NK-92 (cell line): ENCODE measurements around the gene METTL26.
"Not testable (repeated sequence)": the region's sequence is repeated elsewhere in the genome, so short reads cannot be mapped to it uniquely, and the experiment has no call there.

Source experiments
- DNase-seq: peaks from one replicate; lab custom pipeline; 2025; ENCODE audit not compliant: unreplicated experiment; lab: John Stamatoyannopoulos, UW

The METTL26 gene

GRCh38 chr16:598823-599739 is 37.0 kb downstream of the METTL26 start:
- no peak for DNase-seq

DNA sequence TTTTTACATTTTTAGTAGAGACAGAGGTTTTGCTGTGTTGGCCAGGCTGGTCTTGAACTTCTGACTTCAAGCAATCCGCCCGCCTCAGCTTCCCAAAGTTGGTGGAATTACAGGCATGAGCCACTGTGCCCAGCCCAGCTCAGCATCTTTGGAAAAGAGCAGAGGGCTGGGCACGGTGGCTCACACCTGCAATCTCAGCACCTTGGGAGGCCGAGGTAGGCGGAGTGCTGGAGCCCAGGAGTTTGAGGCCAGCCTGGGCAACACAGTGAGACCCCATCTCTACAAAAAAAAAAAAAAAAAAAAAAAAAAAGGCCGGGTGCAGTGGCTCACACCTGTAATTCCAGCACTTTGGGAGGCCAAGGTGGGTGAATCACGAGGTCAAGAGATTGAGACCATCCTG is 38.5 kb downstream of the METTL26 start:
- DNase-seq, result not testable (repeated sequence)

DNA sequence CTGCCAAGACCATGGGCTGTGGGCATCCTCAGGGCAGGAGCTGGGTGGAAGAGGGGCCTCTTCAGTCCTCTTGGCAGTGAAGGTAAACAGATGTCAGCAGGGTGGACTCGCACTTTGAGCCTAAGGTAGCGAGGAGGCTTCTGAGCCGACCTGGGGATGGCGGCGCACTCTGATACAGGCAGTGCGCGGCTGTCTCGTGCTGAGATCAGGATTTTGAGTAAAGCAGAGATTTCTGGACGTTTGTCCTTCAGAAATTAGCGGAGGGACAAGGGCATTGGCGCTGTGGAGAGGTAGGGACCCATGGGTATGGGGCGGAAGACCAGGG is 39.4 kb downstream of the METTL26 start:
- DNase-seq, result no peak

GRCh38 chr16:595942-596735 is 40.0 kb downstream of the METTL26 start:
- no peak for DNase-seq

DNA sequence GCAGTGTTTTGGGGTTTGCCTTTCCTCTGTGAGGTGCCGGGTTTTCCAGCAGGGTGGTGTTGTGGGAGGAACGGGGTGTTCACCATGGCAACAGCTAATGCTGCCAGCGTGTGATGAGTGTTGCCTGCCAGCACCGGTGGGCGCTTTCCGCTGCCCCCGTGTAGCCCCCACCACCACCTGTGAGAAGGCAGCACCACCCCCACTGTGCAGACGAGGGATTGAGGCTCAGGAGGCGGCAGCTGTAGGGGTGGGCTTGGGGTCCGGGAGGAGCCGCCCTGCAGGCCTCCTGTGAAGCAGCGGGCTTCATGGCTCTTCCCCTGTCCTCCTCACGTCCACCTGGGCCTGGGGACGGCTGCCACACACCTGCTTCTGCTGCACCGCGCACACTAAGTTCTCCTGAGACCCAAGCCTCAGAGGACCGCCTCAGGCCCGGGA is 41.0 kb downstream of the METTL26 start:
- no peak for DNase-seq

- no peak for DNase-seq
Observed at GRCh38 chr16:593807-594206, 42.3 kb downstream of the METTL26 start.

- no peak for DNase-seq
Observed at GRCh38 chr16:593406-593805, 42.7 kb downstream of the METTL26 start.

GRCh38 chr16:592518-593306 is 43.4 kb downstream of the METTL26 start:
- DNase-seq, result no peak

DNA sequence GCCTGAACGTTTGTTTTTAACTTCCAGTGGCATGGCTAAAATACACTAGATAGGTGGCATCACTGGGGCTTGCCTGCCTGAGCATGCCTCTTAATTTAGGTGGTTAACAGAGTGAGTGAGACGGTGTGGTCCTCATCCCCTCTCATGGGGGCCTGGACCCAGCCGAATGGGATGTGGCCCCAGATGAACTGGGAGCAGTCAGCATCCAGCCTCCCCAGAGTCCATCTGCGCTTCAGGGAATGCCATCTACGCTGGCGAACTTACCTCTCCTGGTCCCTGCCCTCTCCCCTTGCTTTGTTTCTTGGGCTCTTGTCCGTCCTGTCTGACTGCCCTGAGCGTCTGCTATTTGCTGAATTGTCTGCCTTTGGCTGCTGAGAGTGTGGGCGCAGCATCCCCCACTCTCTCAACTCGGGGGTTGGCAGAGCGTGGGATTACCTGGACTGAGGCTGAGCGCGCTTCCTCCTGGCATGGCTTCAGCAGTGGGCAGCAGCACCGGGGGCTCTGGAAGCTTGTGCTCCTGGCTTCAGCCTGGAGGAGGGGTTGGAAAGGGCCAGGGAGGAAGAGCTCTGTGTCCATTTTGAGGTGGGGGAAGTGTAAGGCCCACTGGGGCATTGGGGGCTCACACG is 44.1 kb downstream of the METTL26 start:
- DNase-seq, result no peak

DNA sequence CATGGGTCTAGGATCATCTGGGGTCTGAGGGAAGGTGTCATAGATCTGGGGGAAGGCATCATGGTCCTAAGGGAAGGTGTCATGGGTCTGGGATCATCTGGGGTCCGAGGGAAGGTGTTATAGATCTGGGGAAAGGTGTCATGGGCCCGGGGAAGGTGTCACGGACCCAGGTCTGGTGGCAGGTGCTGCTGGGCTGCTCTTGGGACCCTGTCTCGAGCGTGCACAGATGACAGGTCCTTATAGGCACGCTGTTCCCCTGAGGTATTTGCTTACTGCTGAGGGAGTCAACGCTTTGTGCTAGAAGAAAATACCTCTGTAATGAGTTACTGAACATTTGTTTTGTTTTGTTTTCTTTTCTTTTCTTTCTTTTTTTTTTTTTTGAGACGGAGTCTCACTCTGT is 44.9 kb downstream of the METTL26 start:
- DNase-seq, result no peak

DNA sequence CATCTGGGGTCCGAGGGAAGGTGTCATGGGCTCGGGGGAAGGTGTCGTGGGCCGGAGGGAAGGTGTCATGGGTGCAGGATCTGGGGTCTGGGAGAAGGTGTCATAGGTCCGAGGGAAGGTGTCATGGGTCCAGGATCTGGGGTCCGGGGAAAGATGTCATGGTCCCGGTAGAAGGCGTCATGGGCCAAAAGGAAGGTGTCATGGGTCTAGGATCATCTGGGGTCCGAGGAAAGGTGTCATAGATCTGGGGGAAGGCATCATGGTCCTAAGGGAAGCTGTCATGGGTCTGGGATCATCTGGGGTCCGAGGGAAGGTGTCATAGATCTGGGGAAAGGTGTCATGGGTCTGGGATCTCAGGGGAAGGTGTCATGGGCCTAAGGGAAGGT is 45.3 kb downstream of the METTL26 start:
- DNase-seq, result no peak

GRCh38 chr16:590188-590814 is 45.8 kb downstream of the METTL26 start:
- no peak for DNase-seq

DNA sequence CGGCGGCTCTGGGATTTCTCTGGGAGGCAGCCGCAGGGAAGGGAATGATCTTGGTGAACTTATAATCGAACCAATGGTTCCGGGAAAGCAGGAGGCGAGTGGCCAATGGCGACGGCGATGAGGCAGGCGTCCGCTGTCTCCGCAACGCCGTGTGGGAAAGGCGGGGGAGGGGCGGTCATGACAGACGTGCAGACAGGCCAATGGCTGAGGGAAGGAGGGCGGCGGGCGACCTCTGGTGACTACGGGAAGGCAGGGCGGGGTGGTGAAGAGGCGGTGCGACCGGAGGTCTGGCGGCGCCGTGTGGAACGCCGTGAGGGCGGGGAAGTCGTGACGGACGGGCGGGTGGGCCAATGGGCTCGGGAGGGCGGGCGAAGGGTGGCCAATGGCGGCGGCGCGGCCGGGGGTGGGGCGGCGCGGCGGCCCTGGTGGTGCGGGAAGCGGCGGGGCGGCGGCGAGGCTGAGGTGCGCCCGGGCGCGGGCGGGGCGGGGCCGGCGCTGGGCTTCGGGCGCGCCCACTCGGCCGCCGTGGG is 46.4 kb downstream of the METTL26 start, which contains the start of gene RAB40C:
RAB40C (plus strand) TSS at position 409 of the 530 bp plus-strand sequence. CDS start 226 bp downstream, outside the sequence.
- DNase-seq, result peak; percentile 96

- peak; percentile 84 for DNase-seq
Observed at GRCh38 chr16:588889-589657, 47.0 kb downstream of the METTL26 start.

GRCh38 chr16:588639-588888 is 47.5 kb downstream of the METTL26 start:
- DNase-seq, result no peak

GRCh38 chr16:586645-587590 is 49.2 kb downstream of the METTL26 start:
- no peak for DNase-seq

DNA sequence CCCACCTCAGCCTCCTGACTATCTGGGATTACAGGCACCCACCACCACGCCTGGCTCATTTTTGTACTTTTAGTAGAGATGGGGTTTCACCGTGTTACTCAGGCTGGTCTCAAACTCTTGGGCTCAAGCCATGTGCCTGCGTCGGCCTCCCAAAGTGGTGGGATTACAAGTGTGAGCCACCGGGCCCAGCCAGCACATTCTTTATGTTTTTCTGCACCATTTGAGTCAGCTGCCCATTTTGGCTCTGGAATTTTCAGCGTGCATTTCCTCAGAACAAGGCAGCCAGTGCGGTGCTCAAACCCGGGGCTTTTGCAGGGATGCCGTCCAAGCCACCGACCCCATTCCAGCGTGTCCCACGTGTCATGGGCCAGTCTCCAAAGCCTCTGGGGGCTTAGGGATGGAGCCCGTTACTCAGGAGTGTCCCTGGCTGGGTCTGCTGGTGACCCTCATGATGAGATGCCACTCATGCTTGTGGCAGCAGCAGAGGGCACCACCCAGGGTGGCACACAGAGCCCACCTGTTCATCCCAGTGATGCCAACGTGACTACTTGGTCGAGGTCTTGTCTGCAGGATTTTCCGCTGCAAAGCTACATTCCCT is 50.0 kb downstream of the METTL26 start:
- DNase-seq, result no peak

GRCh38 chr16:585351-585750 is 50.8 kb downstream of the METTL26 start:
- DNase-seq, result no peak
